ENCODE results near the gene ADARB1. TPM values are rescaled to one million over a fixed set of nuclear protein-coding genes. Genes with fewer than 3 reads are reported as not detected.

Gene ADARB1
- total RNA-seq, 1 donor from 2014 or later, result 9.7 TPM

DNA sequence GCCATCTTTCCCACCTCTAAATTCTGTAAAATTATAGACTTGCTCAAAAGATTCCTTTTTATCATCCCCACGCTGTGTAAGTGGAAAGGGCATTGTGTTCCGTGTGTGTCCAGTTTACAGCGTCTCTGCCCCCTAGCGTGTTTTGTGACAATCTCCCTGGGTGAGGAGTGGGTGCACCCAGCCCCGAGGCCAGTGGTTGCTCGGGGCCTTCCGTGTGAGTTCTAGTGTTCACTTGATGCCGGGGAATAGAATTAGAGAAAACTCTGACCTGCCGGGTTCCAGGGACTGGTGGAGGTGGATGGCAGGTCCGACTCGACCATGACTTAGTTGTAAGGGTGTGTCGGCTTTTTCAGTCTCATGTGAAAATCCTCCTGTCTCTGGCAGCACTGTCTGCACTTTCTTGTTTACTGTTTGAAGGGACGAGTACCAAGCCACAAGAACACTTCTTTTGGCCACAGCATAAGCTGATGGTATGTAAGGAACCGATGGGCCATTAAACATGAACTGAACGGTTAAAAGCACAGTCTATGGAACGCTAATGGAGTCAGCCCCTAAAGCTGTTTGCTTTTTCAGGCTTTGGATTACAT is 151.5 kb downstream of the ADARB1 start:
- DNase-seq (ENCODE audit: low read depth), result no peak

DNA sequence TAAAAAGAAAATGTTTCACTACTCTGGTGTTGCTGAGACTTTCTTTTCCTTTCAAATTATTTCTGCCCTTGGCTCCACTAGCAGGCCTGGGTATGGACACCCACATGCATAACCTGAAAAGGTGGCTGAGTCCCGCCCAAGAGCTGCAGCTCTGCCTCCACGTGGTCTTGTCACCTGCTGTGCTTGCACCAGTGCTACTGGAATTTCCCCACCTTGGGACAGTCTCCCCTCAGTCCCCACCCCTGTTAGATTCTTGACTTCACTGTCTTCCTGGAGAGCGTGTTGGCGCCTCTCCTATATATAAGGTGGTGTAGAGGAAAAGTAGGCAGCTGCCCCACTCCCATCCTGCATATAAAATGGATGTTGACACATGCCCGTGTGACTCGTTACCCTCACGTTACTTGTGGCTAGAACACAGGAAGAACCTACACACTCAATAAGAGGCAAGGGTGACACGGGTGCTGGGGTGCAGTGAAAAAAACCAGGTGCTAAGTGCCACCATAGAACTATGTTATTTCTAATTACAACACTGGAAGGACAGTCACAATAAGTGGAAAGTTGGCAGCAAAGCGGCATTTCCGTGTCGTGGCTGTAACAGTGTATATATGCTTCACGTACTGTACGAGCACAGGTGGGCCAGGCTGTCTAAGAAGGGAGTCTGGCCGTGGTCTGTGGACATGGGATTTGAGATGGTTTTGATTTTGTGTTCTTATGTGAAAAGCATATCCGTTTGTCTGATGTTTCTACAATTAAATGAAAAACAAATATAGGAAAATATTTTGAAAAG is 152.4 kb downstream of the ADARB1 start:
- DNase-seq (ENCODE audit: low read depth), result peak; percentile 9

- no peak for DNase-seq (ENCODE audit: low read depth)
These were observed 153.4 kb downstream of the ADARB1 start for GRCh38 chr21:45227735-45228134.

DNA sequence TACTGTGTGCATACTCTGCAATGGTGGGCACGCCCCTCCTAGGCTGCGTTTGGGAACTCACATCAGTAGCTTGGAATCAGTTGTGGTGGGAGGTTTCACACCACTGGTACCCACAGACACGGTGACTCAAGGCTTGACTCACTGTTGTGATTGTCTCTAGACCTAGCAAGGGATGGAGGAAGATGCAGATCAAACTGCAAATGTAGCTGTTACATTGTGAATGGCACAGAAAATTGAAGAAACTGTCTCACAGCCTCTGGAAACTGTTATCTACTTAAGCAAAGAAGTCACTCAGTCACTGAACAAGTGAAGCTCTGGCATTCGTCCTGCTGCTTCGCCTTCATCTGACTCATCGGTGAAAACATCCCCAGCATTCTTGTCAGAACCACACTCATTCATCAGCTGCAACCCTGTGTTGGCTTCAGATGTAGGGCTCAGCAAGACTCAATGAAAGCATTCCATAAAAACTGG is 153.8 kb downstream of the ADARB1 start:
- peak; percentile 92 for DNase-seq (ENCODE audit: low read depth)

GRCh38 chr21:45228656-45229240 is 154.4 kb downstream of the ADARB1 start:
- DNase-seq (ENCODE audit: low read depth), result no peak

- no peak for DNase-seq (ENCODE audit: low read depth)
These were observed 157.3 kb downstream of the ADARB1 start for GRCh38 chr21:45231705-45232104.

DNA sequence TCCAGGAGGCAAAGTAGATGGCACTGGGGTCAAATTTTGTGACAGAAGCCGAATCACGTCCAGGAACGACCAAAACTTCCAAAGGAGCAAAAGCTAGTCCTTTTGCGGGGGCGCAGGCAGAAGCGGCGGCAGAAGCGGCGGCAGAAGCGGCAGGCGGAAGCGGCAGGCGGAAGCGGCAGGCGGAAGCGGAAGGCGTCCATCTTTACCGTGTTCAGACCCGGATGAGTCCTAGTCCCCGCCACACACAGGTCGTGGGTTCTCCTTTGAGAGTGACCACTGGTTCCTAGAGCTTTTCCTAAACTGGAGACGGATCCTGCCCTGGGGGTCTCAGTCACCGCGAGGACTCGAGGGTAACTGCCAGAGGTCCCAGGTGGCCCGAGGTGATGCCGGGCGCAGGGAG is 159.7 kb downstream of the ADARB1 start:
- DNase-seq (ENCODE audit: low read depth), result no peak

GRCh38 chr21:45234965-45235364 is 160.6 kb downstream of the ADARB1 start:
- DNase-seq (ENCODE audit: low read depth), result no peak

GRCh38 chr21:45235488-45235887 is 161.1 kb downstream of the ADARB1 start:
- no peak for DNase-seq (ENCODE audit: low read depth)

DNA sequence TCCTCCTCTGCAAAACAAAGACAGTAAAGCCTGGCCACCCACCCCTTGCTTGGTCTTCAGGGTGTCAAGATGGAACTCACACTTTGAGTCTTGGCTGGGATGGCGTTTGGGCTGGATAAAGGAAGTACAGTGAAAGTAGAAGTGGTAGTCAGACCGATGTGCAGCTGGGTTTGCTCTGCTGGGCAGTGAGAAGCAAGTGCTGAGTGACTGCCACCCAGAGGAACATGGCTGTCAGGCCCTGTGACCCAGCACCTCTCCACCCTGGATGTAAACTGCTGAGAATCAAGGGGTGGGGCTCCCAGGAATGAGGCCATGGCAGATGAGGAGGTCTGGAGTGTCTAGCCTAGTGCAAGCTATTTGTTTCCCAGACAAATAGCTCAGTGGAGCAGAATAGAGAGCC is 162.1 kb downstream of the ADARB1 start:
- DNase-seq (ENCODE audit: low read depth), result no peak

- no peak for DNase-seq (ENCODE audit: low read depth)
These were observed 163.0 kb downstream of the ADARB1 start for GRCh38 chr21:45237401-45237800.

- DNase-seq (ENCODE audit: low read depth), result no peak
These were observed 167.0 kb downstream of the ADARB1 start for GRCh38 chr21:45241357-45241756.

- DNase-seq (ENCODE audit: low read depth), result no peak
These were observed 169.2 kb downstream of the ADARB1 start for GRCh38 chr21:45243603-45244002.

DNA sequence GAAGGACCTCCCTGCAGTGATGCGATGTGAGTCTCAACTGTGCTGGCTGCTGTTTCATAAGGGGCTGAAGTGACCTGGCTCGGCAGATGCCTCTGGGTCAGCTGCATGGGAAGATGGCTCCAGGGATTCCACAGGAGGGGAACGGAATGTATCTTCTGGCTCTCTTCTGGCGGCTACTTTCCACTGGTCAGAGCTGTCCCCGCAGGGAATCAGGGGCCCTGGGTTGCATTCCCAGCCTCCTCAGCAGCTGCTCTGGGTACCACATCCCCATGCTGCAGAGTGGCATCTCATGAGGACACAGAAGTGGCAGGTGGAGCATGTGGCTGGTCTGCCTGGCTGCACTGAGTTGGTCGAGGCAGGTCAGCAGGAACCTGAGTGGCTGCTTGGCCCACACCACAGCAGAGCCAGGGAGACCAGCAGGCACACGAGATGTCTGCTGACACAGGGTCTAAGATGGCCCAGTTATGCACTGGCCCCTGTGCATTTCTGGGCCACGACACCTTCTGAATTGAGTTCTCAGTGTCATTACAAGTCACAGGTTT is 170.5 kb downstream of the ADARB1 start:
- no peak for DNase-seq (ENCODE audit: low read depth)

DNA sequence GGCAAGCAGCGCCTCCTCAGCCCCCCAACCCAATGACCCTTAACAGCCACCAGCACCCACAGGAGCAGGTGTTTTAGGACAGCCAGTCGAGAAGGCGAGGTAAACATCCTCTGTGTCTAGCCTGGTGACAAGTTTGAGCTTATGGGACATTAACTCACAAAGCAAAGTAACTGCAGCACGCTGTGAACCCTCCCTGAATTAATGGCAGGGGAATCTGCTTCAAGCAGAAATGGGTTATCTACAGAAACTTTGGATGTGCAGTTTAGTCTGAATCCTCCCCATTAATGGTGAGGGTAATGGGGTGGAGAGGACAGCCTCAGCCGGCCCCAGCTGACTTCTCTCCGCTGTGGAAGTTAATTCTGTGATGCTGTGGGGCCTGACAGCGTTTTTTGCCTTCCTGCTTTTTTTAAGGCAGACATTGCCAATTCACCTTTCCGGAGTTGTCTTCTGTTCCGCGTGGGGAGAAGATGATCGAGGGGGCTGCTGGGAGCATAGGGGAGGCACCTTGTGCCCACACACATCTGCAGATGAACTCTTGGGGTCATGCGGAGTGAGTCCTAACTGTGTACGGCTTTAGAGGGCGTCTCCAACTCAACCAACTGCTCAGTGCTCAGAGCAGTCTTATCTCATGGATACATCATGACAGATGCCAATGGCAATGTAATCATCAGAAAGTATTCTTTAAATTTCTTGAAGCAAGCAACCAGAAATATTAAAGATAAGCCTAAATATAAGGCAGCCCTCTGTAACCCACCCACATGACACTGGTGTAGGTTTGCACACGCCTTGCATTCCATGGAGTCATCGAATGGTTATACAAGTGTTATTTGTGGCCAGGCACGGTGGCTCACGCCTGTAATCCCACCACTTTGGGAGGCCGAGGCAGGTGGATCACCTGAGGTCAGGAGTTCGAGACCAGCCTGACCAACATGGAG is 172.3 kb downstream of the ADARB1 start:
- DNase-seq (ENCODE audit: low read depth), result no peak

GRCh38 chr21:45248301-45248892 is 174.0 kb downstream of the ADARB1 start:
- no peak for DNase-seq (ENCODE audit: low read depth)

- DNase-seq (ENCODE audit: low read depth), result peak; percentile 22
These were observed 174.6 kb downstream of the ADARB1 start for GRCh38 chr21:45248893-45249381.

- DNase-seq (ENCODE audit: low read depth), result no peak
These were observed 175.2 kb downstream of the ADARB1 start for GRCh38 chr21:45249626-45250025.

DNA sequence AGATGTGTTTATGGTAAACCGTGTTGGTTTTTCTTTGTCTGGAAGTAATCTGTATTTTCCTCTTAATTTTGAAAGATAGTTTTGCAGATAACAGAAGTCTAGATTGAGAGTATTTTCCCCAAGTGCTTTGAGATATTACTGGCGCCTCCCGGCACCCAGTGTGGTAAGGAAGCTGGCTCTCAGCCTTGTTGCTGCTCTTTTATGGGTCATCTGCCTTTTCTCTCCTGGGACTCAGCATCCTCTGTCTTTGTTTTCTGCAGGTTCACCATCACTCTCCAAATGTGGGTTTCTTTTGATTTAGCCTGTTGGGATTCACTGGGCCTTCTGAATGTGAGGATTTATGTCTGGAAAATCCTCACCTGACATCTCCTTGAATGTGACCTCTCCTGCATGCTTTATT is 175.9 kb downstream of the ADARB1 start:
- DNase-seq (ENCODE audit: low read depth), result no peak

- no peak for DNase-seq (ENCODE audit: low read depth)
These were observed 176.7 kb downstream of the ADARB1 start for GRCh38 chr21:45250914-45251634.
